ENCODE results near the gene STXBP6. TPM values are rescaled to one million over a fixed set of nuclear protein-coding genes. Genes with fewer than 3 reads are reported as not detected.

The STXBP6 gene
- total RNA-seq, 1 experiment from 2014 or later: 36.9 TPM

- DNase-seq (ENCODE audit: extremely low read depth, low read depth): no peak
Observed at GRCh38 chr14:24991288-24991687, 58.7 kb downstream of the STXBP6 start.

DNA sequence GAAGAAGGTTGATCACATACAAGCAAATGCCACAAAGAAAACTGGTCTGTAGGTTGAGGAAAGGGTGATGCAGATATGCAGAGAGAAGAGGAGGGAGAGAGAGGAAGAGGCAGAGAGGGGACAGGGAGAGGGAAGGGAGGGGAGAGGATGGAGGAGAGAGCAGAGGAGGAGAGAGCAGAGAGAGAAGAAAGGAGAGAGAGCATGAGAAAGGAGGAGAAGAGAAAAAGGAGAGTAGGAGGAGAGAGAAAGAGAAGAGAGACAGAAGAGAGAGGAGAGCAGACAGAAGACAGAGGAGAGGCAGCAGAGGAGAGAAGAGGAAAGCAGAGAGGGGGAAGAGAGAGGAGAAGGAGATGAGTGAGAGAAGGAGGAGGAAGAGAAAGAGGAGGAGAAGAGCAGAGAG is 59.2 kb downstream of the STXBP6 start:
- DNase-seq (ENCODE audit: extremely low read depth, low read depth): no peak

GRCh38 chr14:24990050-24990449 is 59.9 kb downstream of the STXBP6 start:
- no peak for DNase-seq (ENCODE audit: extremely low read depth, low read depth)

DNA sequence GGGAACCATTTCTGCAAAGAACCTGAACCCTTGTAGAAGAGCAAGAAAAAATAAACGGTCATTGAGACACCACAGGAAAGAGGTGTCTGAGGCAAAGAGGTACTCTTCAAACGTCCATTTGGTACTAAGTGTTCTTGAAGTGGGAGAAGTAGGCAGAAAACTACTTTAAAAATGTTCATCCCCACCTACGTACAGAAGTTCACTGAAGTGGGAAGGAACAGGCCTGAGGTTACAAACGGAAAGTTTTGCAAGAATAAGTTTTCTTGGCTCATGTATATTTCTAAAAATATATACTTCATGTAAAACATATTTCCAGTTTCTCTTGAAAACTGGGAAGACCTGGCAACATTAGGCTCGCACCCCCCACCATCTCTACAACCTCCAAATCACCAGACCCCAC is 61.2 kb downstream of the STXBP6 start:
- DNase-seq (ENCODE audit: extremely low read depth, low read depth): no peak

- DNase-seq (ENCODE audit: extremely low read depth, low read depth): no peak
Observed at GRCh38 chr14:24986206-24986893, 63.6 kb downstream of the STXBP6 start.

- DNase-seq (ENCODE audit: extremely low read depth, low read depth): no peak
Observed at GRCh38 chr14:24984846-24985589, 64.9 kb downstream of the STXBP6 start.

DNA sequence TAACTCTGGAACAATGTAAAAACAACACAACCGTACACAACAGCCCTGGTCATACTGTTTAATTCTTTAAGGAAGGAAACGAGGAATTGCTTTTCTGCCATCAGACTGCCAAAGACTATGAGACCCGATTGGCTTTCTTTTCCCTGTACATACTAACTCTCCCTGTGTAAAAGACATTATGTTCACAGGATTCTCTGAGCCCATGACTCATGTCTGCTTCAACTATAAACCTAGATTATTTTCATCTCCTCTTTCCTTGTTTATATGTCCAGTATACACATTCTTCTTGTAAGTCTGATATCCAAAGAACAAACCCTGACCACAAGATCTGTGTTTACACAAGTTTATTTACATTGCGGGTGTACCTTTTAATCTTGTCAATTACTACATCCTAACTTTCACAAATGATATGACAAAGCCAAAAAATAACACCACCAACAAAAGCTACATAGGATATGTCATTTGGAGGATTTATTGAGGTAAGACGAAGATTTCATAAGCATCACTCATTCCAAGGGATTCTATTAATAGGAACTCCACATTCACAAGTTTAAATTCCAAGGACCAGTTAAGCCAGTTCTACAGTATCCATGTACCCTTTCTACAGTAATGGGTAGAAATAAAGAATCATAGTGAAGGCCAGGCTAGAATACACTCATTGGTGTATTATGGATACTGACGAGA is 67.3 kb downstream of the STXBP6 start:
- DNase-seq (ENCODE audit: extremely low read depth, low read depth): peak; percentile 34

GRCh38 chr14:24979725-24980239 is 70.2 kb downstream of the STXBP6 start:
- no peak for DNase-seq (ENCODE audit: extremely low read depth, low read depth)

- no peak for DNase-seq (ENCODE audit: extremely low read depth, low read depth)
Observed at GRCh38 chr14:24978862-24979724, 70.9 kb downstream of the STXBP6 start.

DNA sequence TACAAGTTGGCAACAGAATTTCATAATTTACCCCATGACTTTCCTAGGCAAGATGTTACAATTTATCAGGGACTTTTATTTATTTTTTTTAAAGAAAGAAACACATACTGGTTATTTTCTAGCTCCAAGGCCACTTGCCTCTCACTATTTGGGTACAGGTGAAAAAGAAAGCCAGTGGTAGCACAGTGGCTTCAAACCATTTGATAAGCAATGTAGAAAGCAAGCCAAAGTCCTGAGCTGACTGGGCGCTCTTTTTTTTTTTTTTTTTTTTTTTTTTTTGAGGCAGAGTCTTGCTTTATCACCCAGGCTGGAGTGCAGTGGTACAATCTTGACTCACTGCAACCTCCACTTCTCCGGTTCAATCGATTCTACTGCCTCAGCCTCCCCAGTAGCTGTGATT is 73.3 kb downstream of the STXBP6 start:
- DNase-seq (ENCODE audit: extremely low read depth, low read depth): no peak

- no peak for DNase-seq (ENCODE audit: extremely low read depth, low read depth)
Observed at GRCh38 chr14:24975393-24975792, 74.6 kb downstream of the STXBP6 start.

DNA sequence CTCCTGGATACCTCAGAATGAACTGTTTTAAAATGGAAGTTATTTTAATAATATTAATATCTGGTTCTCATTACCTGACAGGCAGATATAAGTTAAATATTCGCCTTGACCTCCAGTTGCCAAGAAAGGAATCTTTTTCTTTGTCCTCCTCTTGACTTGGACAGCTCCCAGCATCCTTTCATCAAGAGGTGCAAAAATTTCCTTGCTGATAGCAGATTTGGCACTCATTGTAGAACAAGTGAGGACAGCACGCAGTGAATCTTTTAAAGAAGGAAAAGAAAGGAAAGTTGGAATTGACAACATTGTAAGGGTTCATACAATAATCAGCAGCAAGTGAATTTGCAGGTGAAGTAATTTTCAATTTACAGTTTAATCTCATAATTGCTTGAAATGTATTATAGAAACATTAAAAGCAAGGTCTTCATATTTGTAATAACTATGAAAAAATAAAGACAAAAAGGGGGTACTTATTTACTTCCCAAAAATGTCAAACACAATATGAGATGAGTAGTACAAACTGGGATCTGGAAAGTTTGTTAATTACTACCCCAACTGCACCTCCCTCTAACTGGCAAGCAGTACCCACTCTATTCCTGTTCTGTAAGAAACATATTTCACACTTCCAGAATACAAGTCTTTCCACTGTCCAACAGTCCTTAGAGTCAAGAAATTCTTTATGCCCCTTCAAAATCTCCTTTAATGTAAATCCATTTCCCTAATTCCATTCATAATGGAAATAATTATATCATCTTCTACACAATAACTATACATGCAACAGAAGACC is 75.2 kb downstream of the STXBP6 start:
- DNase-seq (ENCODE audit: extremely low read depth, low read depth): no peak

DNA sequence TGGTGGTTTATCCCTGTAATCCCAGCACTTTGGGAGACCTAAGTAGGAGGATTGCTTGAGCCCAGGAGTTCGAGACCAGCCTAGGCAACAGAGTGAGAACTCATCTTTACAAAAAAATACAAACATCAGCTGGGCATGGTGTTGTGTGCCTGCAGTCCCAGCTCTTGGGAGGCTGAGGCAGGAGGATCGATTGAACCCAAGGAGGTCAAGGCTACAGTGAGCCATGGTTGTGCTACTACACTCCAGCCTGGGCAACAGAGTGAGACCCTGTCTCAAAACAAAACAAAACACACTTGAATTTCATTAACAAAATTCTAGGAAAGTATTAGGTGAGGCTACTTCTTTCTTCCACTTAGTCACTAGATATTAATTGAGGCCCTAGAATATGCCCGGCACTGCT is 77.1 kb downstream of the STXBP6 start:
- no peak for DNase-seq (ENCODE audit: extremely low read depth, low read depth)

GRCh38 chr14:24971255-24971654 is 78.7 kb downstream of the STXBP6 start:
- no peak for DNase-seq (ENCODE audit: extremely low read depth, low read depth)

DNA sequence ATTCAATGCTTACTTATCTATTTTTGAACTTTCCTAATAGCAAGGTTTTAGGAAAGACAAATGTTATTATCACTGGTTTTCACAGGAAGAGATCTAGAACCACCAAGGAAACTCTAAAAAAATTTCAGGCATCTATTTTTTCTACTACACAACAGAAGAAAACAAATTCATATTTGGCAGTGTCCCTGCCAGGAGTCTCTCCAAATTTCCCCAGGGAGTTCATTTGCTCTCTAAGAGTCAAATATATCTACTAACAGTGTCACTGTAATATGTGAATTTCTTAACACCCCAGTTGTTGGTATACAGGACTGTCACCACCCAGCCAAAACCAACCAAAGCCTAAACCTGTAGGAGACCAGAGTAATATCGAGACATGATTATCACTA is 83.4 kb downstream of the STXBP6 start:
- DNase-seq (ENCODE audit: extremely low read depth, low read depth): no peak

DNA sequence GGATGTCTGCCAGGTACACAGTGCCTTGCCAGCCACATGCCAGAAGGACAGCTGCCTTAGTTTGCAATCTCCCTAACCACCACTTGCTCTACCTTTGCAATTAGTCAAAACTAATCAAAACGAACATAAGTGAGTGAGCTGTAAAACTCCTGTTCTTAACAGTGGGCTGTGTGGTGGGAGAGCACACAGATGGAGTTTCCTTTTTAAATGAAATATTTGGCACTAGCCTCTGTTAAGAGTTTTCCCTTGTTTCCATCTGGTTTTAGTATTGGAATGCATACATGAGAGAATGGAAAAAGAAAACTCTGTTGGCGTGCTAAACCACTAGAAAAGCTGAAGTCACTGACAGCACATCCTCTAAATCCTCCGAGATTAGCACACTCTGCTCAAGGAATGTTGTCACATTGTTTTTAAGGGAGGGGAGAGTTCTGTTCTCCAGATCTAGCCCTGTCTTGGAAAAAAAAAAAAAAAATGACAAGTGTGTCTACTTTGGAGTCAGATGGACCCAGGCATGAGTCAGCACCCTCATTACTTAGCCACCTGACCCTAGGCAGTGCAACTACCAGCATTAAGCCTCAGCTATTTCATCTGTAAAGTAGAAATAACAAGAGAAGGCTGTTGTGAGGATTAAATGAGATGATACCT is 83.9 kb downstream of the STXBP6 start:
- DNase-seq (ENCODE audit: extremely low read depth, low read depth): peak; percentile 82

DNA sequence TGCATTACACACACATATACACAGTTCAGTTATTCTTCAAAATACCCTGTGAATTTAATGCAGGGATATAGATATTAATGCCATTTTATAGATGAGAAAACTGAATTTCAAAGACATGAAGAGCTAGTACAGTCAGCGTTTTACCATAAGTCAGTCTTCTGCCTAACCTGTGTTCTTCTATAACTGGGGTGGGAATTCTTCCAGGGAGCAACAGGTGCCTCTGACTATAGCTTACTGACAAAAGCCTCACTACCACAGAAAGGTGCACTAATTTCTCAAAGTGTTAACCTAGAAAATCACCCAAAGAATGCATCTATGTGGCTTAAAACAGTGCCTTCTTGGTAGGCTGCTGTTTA is 84.4 kb downstream of the STXBP6 start:
- DNase-seq (ENCODE audit: extremely low read depth, low read depth): no peak

- no peak for DNase-seq (ENCODE audit: extremely low read depth, low read depth)
Observed at GRCh38 chr14:24964591-24964990, 85.4 kb downstream of the STXBP6 start.

- DNase-seq (ENCODE audit: extremely low read depth, low read depth): no peak
Observed at GRCh38 chr14:24964048-24964447, 85.9 kb downstream of the STXBP6 start.

Data from NCI-H460 (cell line).